IMR-90 (cell line): ENCODE results near the gene AGAP1. TPM values are rescaled to one million over a fixed set of nuclear protein-coding genes. Genes with fewer than 3 reads are reported as not detected.

ENCODE experiments used
- ATAC-seq: fragments of 200-7000 bp; cut with Tn5 transposase; 2 replicates; pipeline ENCODE4 v1.9.1; 2020; ENCODE audit warnings: low read depth, mild to moderate bottlenecking, moderate library complexity
- BruUV-seq: library from RNA; stranded (reverse); fragments of 400-500 nt; replicated peaks from 2 replicates; lab custom pipeline; 2021; lab: Mats Ljungman, UMichigan
- CTCF ChIA-PET: fragments of 300-600 bp; formaldehyde crosslinking; extraction: SDS; loops from one replicate; lab custom pipeline; 2021; ENCODE audit warnings: antibody characterized with exemption; lab: Yijun Ruan, JAX
- POLR2A ChIA-PET: fragments of 300-600 bp; sonication (Branson Sonifier 250); formaldehyde crosslinking; loops from one replicate; lab custom pipeline; 2022; ENCODE audit warnings: antibody characterized with exemption; ENCODE audit not compliant: unreplicated experiment; lab: Charles Lee
- DNase-seq: peaks from one replicate; pipeline ENCODE4 v3.0.0; 2013
- H2AFZ ChIP-seq: replicated peaks from 2 replicates; pipeline ENCODE3; 2013; ENCODE audit warnings: low read length, mild to moderate bottlenecking; ENCODE audit not compliant: poor library complexity
- H2AK5ac ChIP-seq: 2 replicates; pipeline ENCODE4 v1.6.1; 2013; ENCODE audit warnings: low read depth, low read length, inconsistent platforms
- H2AK9ac ChIP-seq: replicated peaks from 2 replicates; pipeline ENCODE3; 2013; ENCODE audit warnings: mild to moderate bottlenecking, low read depth, low read length, moderate library complexity; ENCODE audit not compliant: poor library complexity
- H2BK120ac ChIP-seq: 2 replicates; pipeline ENCODE4 v1.6.1; 2013; ENCODE audit warnings: low read depth, low read length, inconsistent platforms
- H2BK15ac ChIP-seq: 3 replicates; pipeline ENCODE4 v1.6.1; 2013; ENCODE audit warnings: low read depth, low read length, inconsistent platforms
- H2BK20ac ChIP-seq: 2 replicates; pipeline ENCODE4 v1.6.1; 2013; ENCODE audit warnings: low read depth, mild to moderate bottlenecking, inconsistent platforms, low read length, moderate library complexity
- H2BK5ac ChIP-seq: 2 replicates; pipeline ENCODE4 v1.6.1; 2013; ENCODE audit warnings: mild to moderate bottlenecking, low read depth, low read length, inconsistent platforms; ENCODE audit not compliant: poor library complexity, severe bottlenecking
- H3K14ac ChIP-seq: replicated peaks from 2 replicates; pipeline ENCODE4 v1.6.1; 2013; ENCODE audit warnings: low read depth, low read length, inconsistent platforms
- H3K18ac ChIP-seq: 2 replicates; pipeline ENCODE4 v1.6.1; 2013; ENCODE audit warnings: low read depth, low read length, control low read depth
- H3K23ac ChIP-seq: 2 replicates; pipeline ENCODE4 v1.6.1; 2013; ENCODE audit warnings: low read depth, low read length, inconsistent platforms
- H3K27ac ChIP-seq: 2 replicates; pipeline ENCODE4 v1.5.1; 2013; ENCODE audit warnings: mild to moderate bottlenecking, control low read depth, low read length; ENCODE audit not compliant: insufficient read depth
- H3K27me3 ChIP-seq: 2 replicates; pipeline ENCODE4 v1.6.1; 2013; ENCODE audit warnings: low read length; ENCODE audit not compliant: control insufficient read depth, insufficient read depth
- H3K36me3 ChIP-seq: 2 replicates; pipeline ENCODE4 v1.6.1; 2013; ENCODE audit warnings: low read length, mixed read lengths; ENCODE audit not compliant: control insufficient read depth, insufficient read depth
- H3K4ac ChIP-seq: 2 replicates; pipeline ENCODE4 v1.6.1; 2013; ENCODE audit warnings: low read depth, low read length, inconsistent platforms
- H3K4me1 ChIP-seq: 2 replicates; pipeline ENCODE4 v1.6.1; 2013; ENCODE audit warnings: low read length, mixed read lengths; ENCODE audit not compliant: control insufficient read depth, insufficient read depth
- H3K4me2 ChIP-seq: 2 replicates; pipeline ENCODE4 v1.6.1; 2013; ENCODE audit warnings: low read depth, mild to moderate bottlenecking, control low read depth, low read length, moderate library complexity
- H3K4me3 ChIP-seq: 2 replicates; pipeline ENCODE4 v1.5.1; 2013; ENCODE audit warnings: low read depth, mild to moderate bottlenecking, control low read depth, low read length, moderate library complexity; ENCODE audit not compliant: insufficient read depth
- H3K56ac ChIP-seq: 2 replicates; pipeline ENCODE4 v1.6.1; 2013; ENCODE audit warnings: low read length, inconsistent platforms; ENCODE audit not compliant: insufficient read depth; ENCODE audit errors: extremely low read depth
- H3K79me1 ChIP-seq, 2 experiments: 2 replicates each; pipeline ENCODE4 v1.6.1; 2013; ENCODE audit warnings: low read length in 2 of 2, inconsistent platforms in 1 of 2, low read depth in 1 of 2
- H3K9ac ChIP-seq: 2 replicates; pipeline ENCODE4 v1.6.1; 2013; ENCODE audit warnings: low read depth, low read length, control low read depth
- H3K9me1 ChIP-seq: 2 replicates; pipeline ENCODE4 v1.6.1; 2013; ENCODE audit warnings: low read length, inconsistent platforms; ENCODE audit not compliant: insufficient read depth
- H3K9me3 ChIP-seq: 2 replicates; pipeline ENCODE4 v1.6.1; 2013; ENCODE audit warnings: low read length; ENCODE audit not compliant: control insufficient read depth, insufficient read depth
- H4K20me1 ChIP-seq: 2 replicates; pipeline ENCODE4 v1.6.1; 2013; ENCODE audit warnings: low read length, inconsistent platforms; ENCODE audit not compliant: insufficient read depth
- H4K5ac ChIP-seq: 2 replicates; pipeline ENCODE4 v1.6.1; 2013; ENCODE audit warnings: mild to moderate bottlenecking, low read depth, low read length, control low read depth
- H4K8ac ChIP-seq, 2 experiments: 2 replicates each; pipeline ENCODE4 v1.6.1; 2013; ENCODE audit warnings: low read depth in 2 of 2, low read length in 2 of 2, control low read depth in 1 of 2, inconsistent platforms in 1 of 2
- H4K91ac ChIP-seq: 2 replicates; pipeline ENCODE4 v1.6.1; 2013; ENCODE audit warnings: low read depth, low read length, inconsistent platforms; ENCODE audit not compliant: insufficient read depth
- BHLHE40 ChIP-seq: fragments of 150-350 bp; IDR thresholded peaks from 2 replicates; pipeline ENCODE4 v1.6.1; 2016; ENCODE audit warnings: mild to moderate bottlenecking, low read depth, low read length
- CEBPB ChIP-seq: IDR thresholded peaks from 2 replicates; pipeline ENCODE4 v1.6.1; 2012; ENCODE audit warnings: low read depth, low read length, improper control_type of control experiment
- CHD1 ChIP-seq: IDR thresholded peaks from 2 replicates; pipeline ENCODE4 v1.6.1; 2012; ENCODE audit warnings: low read depth, low read length, improper control_type of control experiment
- CTCF ChIP-seq: conservative IDR thresholded peaks from 2 replicates; pipeline ENCODE4 v1.5.1; 2012; ENCODE audit warnings: mild to moderate bottlenecking, low read depth, low read length, improper control_type of control experiment
- ELK1 ChIP-seq: fragments of 150-350 bp; IDR thresholded peaks from 2 replicates; pipeline ENCODE4 v1.6.1; 2016; ENCODE audit warnings: low read depth, mild to moderate bottlenecking, low read length, moderate library complexity, borderline replicate concordance
- FOS ChIP-seq: fragments of 150-350 bp; IDR thresholded peaks from 2 replicates; pipeline ENCODE4 v1.6.1; 2016; ENCODE audit warnings: low read depth, low read length
- MAFK ChIP-seq: IDR thresholded peaks from 2 replicates; pipeline ENCODE4 v1.6.1; 2012; ENCODE audit warnings: low read depth, low read length, improper control_type of control experiment
- MAZ ChIP-seq: IDR thresholded peaks from 2 replicates; pipeline ENCODE4 v1.6.1; 2012; ENCODE audit warnings: low read depth, mild to moderate bottlenecking, low read length, improper control_type of control experiment, moderate library complexity, borderline replicate concordance
- MXI1 ChIP-seq: IDR thresholded peaks from 2 replicates; pipeline ENCODE4 v1.6.1; 2012; ENCODE audit warnings: low read depth, mild to moderate bottlenecking, low read length, moderate library complexity, borderline replicate concordance
- RCOR1 ChIP-seq: IDR thresholded peaks from 2 replicates; pipeline ENCODE4 v1.6.1; 2012; ENCODE audit warnings: mild to moderate bottlenecking, low read length, improper control_type of control experiment; ENCODE audit not compliant: insufficient replicate concordance
- RFX5 ChIP-seq: IDR thresholded peaks from 2 replicates; pipeline ENCODE4 v1.8.0; 2012; ENCODE audit warnings: low read depth, mild to moderate bottlenecking, low read length, moderate library complexity
- SMC3 ChIP-seq: fragments of 150-350 bp; IDR thresholded peaks from 2 replicates; pipeline ENCODE4 v1.6.1; 2016; ENCODE audit warnings: low read depth, mild to moderate bottlenecking, antibody characterized with exemption, low read length, moderate library complexity
- WGBS, 2 experiments: methylation state at CpG; one replicate each; pipeline versions ENCODE4 v1.1.5 to v1.1.7; 2013; ENCODE audit warnings: missing lambda C conversion rate in 2 of 2; ENCODE audit not compliant: insufficient read length in 1 of 2; ENCODE audit errors: extremely low coverage in 2 of 2; 5-methylcytosine and 5-hydroxymethylcytosine counted together
- dilution Hi-C: fragments of 300-500 bp; cut with HindIII; formaldehyde crosslinking; loops from one replicate; pipeline ENCODE4 v1.14.3; 2018; ENCODE audit warnings: low sequenced_read_pairs; ENCODE audit not compliant: unreplicated experiment
- in situ Hi-C: fragments of 300-500 bp; cut with MboI; formaldehyde crosslinking; loops from 3 replicates; pipeline ENCODE4 v1.14.3; 2019; ENCODE audit warnings: low sequenced_read_pairs, inconsistent platforms, mixed read lengths
- intact Hi-C: fragments of 100-400 bp; cut with micrococcal nuclease; formaldehyde crosslinking; loops from 2 replicates; pipeline ENCODE4 v1.10.0; 2022
- polyA plus RNA-seq, 3 experiments: library from polyadenylated mRNA; depleted of rRNA; stranded (reverse); fragments of >200 nt; gene quantifications; 2 replicates each; pipeline ENCODE4 v1.2.3, GENCODE V29; 2012; ENCODE audit warnings: low replicate concordance in 1 of 3
- total RNA-seq: library from RNA; depleted of rRNA; stranded (reverse); fragments of >200 nt; gene quantifications from 2 replicates; pipeline ENCODE4 v1.2.3, GENCODE V29; 2012

Gene AGAP1
- total and polyA plus RNA-seq, 2 of the 4 experiments (the other 2 are of a cell fraction): 15.1 to 16.4 TPM

GRCh38 chr2:235988271-235989015 is 494.6 kb downstream of the AGAP1 start:
- Histone ChIP-seq H3K23ac (no peak overlapping the region), H2AK9ac (no peak overlapping the region), H2BK20ac (no peak overlapping the region), H2BK5ac (no peak overlapping the region), H4K5ac (no peak overlapping the region), H2BK120ac (no peak overlapping the region), H3K27ac (no peak overlapping the region), H3K4me3 (no peak overlapping the region), H2AFZ (no peak overlapping the region), H3K36me3 (no peaks in the 10 kb centered on the region), H3K56ac (no peak overlapping the region), H3K4me2 (no peak overlapping the region), H3K9me1 (no peaks in the 10 kb centered on the region; the same call in 1 of the 2 replicates), H2BK15ac (no peak overlapping the region), H3K27me3 (no peaks in the 10 kb centered on the region), H3K4ac (no peak overlapping the region), H3K18ac (no peak overlapping the region), H3K4me1 (no peaks in the 10 kb centered on the region), H3K9ac (no peak overlapping the region), H4K20me1 (0 out of 2 replicates have a peak, but pooled peaks cover 4% of the 10 kb centered on the region), H3K14ac (no peak overlapping the region), H2AK5ac (no peak overlapping the region), H4K8ac (no peak overlapping the region), H3K9me3 (no peaks in the 10 kb centered on the region), H4K91ac (no peak overlapping the region), H3K79me1 (peaks cover 0 to 4% of the 10 kb centered on the region in 2 experiments; a peak in 1 of 4 replicates)
- ATAC-seq: no peak
- CTCF ChIA-PET: no interaction called here
- no peak for TF ChIP-seq CHD1
- no peak for TF ChIP-seq RFX5
- TF ChIP-seq SMC3: no peak
- no peak for TF ChIP-seq MXI1
- TF ChIP-seq CEBPB: no peak
- TF ChIP-seq RCOR1: no peak
- TF ChIP-seq MAZ: no peak
- TF ChIP-seq MAFK: no peak
- TF ChIP-seq BHLHE40: no peak
- no peak for TF ChIP-seq FOS
- TF ChIP-seq ELK1: no peak
- no peak for TF ChIP-seq CTCF
- 100% methylated on average over 9 of the region's 21 CpGs; no CpG with 5 or more reads in 1 of the 2 experiments for WGBS, 2 experiments
- in situ Hi-C loops: no loop called here
- BruUV-seq: no TSS peak
- POLR2A ChIA-PET: no interaction called here
- dilution Hi-C loops: no loop called here
- intact Hi-C loops: no loop called here
- DNase-seq: no peak
